C4-2B (cell line): ENCODE data around the gene ARHGAP45.

ENCODE experiments used
- CTCF ChIP-seq: fragments of 450-650 bp; conservative IDR thresholded peaks from 2 replicates; pipeline ENCODE4 v1.5.1; 2017; ENCODE audit warnings: mild to moderate bottlenecking
- ZFX ChIP-seq: fragments of 450-650 bp; IDR thresholded peaks from 2 replicates; pipeline ENCODE4 v1.6.1; 2017

DNA sequence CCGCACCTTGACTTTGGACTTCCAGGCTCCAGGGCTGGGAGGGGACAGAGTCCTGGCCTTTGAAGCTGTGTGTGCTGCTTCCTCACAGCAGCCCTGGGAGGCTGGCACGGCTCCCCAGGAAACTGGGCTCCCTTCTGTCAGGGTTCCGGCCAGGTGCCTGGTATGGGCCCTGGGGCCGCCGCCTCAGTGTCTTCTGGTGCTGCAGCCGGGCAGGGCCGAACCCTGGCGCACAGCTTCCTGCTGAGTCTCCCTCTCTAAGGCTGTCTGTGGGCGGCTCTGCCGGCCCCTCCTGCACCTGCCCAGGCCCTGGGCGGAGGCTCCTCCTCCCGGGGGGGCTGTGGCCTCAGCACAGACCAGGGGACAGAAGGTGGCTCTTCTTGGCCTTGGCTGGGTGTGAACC, 69.2 kb downstream of the ARHGAP45 start:
- no peak for TF ChIP-seq CTCF
- no peak for TF ChIP-seq ZFX
